GM12878 (cell line): ENCODE data around the gene PIMREG. TPM values are rescaled to one million over a fixed set of nuclear protein-coding genes. Genes with fewer than 3 reads are reported as not detected.
A peak's percentile ranks its signal among the peaks of the same experiment; 100 is the strongest.

Experiments
- ATAC-seq: fragments of 200-7000 bp; cut with Tn5 transposase; 3 replicates; pipeline ENCODE4 v1.9.1; 2020; ENCODE audit warnings: mild to moderate bottlenecking, moderate library complexity
- BruUV-seq: library from RNA; stranded (reverse); fragments of 400-500 nt; replicated peaks from 2 replicates; lab custom pipeline; 2021; lab: Mats Ljungman, UMichigan
- CTCF ChIA-PET: fragments of 300-600 bp; sonication (Branson Sonifier 250); formaldehyde crosslinking; extraction: SDS; loops from one replicate; lab custom pipeline; 2021; ENCODE audit warnings: inconsistent platforms; lab: Yijun Ruan, JAX
- POLR2A ChIA-PET: fragments of 350-600 bp; formaldehyde crosslinking; extraction: SDS; loops from one replicate; lab custom pipeline; 2021; ENCODE audit warnings: inconsistent platforms; lab: Charles Lee
- RAD21 ChIA-PET: fragments of 300-600 bp; sonication (Branson Sonifier 250); formaldehyde crosslinking; loops from one replicate; lab custom pipeline; 2023; ENCODE audit warnings: antibody characterized with exemption; ENCODE audit not compliant: unreplicated experiment; lab: Charles Lee
- SMC1A ChIA-PET: fragments of 300-600 bp; sonication (Branson Sonifier 250); formaldehyde crosslinking; loops from one replicate; lab custom pipeline; 2023; ENCODE audit not compliant: unreplicated experiment, uncharacterized antibody; lab: Charles Lee
- DNase-seq: peaks from one replicate; pipeline ENCODE4 v3.0.0-alpha.2; 2011; ENCODE audit warnings: low read depth, low spot score
- FAIRE-seq: peaks from 3 replicates; lab custom pipeline; 2011; peaks lifted over from hg19 to GRCh38; lab: Jason Lieb, UNC
- H2AFZ ChIP-seq: 2 replicates; pipeline ENCODE4 v1.6.0; 2011; ENCODE audit warnings: low read depth, low read length, control low read depth; ENCODE audit not compliant: control insufficient read depth
- H3K27ac ChIP-seq: 2 replicates; pipeline ENCODE4 v1.5.1; 2011; ENCODE audit warnings: control low read depth; ENCODE audit not compliant: control insufficient read depth, insufficient read depth
- H3K27me3 ChIP-seq, 2 experiments: replicated peaks in 1 of 2; 2 replicates each; pipeline versions ENCODE4 v1.6.0 to v1.6.1; 2011; ENCODE audit warnings: low read length in 1 of 2; ENCODE audit not compliant: control insufficient read depth in 2 of 2, insufficient read depth in 2 of 2
- H3K36me3 ChIP-seq, 2 experiments: 2 replicates each; pipeline ENCODE4 v1.5.1; 2011; ENCODE audit warnings: low read length in 1 of 2; ENCODE audit not compliant: control insufficient read depth in 2 of 2, insufficient read depth in 2 of 2
- H3K4me1 ChIP-seq: 2 replicates; pipeline ENCODE4 v1.6.1; 2011; ENCODE audit warnings: mild to moderate bottlenecking, low read length, moderate library complexity, mixed read lengths; ENCODE audit not compliant: control insufficient read depth, insufficient read depth
- H3K4me2 ChIP-seq: 2 replicates; pipeline ENCODE4 v1.6.0; 2011; ENCODE audit warnings: control low read depth; ENCODE audit not compliant: control insufficient read depth, insufficient read depth
- H3K4me3 ChIP-seq: fragments of 200-600 bp; sonication (generic); 2 replicates; pipeline ENCODE4 v1.5.1; 2016
- H3K79me2 ChIP-seq: 2 replicates; pipeline ENCODE4 v1.6.0; 2011; ENCODE audit warnings: low read length; ENCODE audit not compliant: control insufficient read depth, insufficient read depth
- H3K9ac ChIP-seq: 2 replicates; pipeline ENCODE4 v1.8.0; 2011; ENCODE audit warnings: low read length, control low read depth, mixed read lengths; ENCODE audit not compliant: control insufficient read depth, insufficient read depth
- H3K9me3 ChIP-seq: replicated peaks from 3 replicates; pipeline ENCODE4 v1.5.1; 2011; ENCODE audit warnings: mild to moderate bottlenecking, low read length; ENCODE audit not compliant: control insufficient read depth, insufficient read depth
- H4K20me1 ChIP-seq: 2 replicates; pipeline ENCODE4 v1.6.0; 2011; ENCODE audit not compliant: control insufficient read depth, insufficient read depth
- ASH2L ChIP-seq: fragments of 300-600, 200-600 bp; sonication (generic); IDR thresholded peaks from 2 replicates; pipeline ENCODE4 v1.6.1; 2017; ENCODE audit warnings: low read depth, mild to moderate bottlenecking, borderline replicate concordance
- BACH1 ChIP-seq: fragments of 450-650 bp; IDR thresholded peaks from 2 replicates; pipeline ENCODE4 v1.6.1; 2017; ENCODE audit warnings: mild to moderate bottlenecking, borderline replicate concordance
- CBX3 ChIP-seq: fragments of 200-600 bp; sonication (generic); IDR thresholded peaks from 2 replicates; pipeline ENCODE4 v1.6.1; 2016; ENCODE audit warnings: low read depth, borderline replicate concordance
- CHD1 ChIP-seq: IDR thresholded peaks from 2 replicates; pipeline ENCODE4 v1.6.1; 2012; ENCODE audit warnings: low read depth, low read length, improper control_type of control experiment
- DPF2 ChIP-seq: fragments of 450-650 bp; IDR thresholded peaks from 2 replicates; pipeline ENCODE4 v1.6.1; 2017; ENCODE audit warnings: mild to moderate bottlenecking
- EZH2 ChIP-seq: IDR thresholded peaks from 2 replicates; pipeline ENCODE4 v1.6.1; 2012; ENCODE audit warnings: low read depth, mild to moderate bottlenecking, control low read depth, inconsistent platforms, low read length, borderline replicate concordance; ENCODE audit not compliant: control insufficient read depth
- GABPA ChIP-seq: IDR thresholded peaks from 2 replicates; pipeline ENCODE4 v1.6.1; 2014; ENCODE audit warnings: antibody characterized with exemption, low read depth, mild to moderate bottlenecking, inconsistent platforms
- HCFC1 ChIP-seq: fragments of 150-350 bp; IDR thresholded peaks from 2 replicates; pipeline ENCODE4 v1.6.1; 2014; ENCODE audit warnings: low read length
- PAX5 ChIP-seq: IDR thresholded peaks from 2 replicates; pipeline ENCODE4 v1.6.1; 2011; ENCODE audit warnings: low read depth, low read length, borderline replicate concordance
- POLR2A ChIP-seq: IDR thresholded peaks from 2 replicates; pipeline ENCODE4 v1.6.1; 2011; ENCODE audit warnings: low read depth, mild to moderate bottlenecking, low read length
- SPI1 ChIP-seq: IDR thresholded peaks from 2 replicates; pipeline ENCODE4 v1.6.1; 2011; ENCODE audit warnings: low read depth, mild to moderate bottlenecking, low read length, moderate library complexity, borderline replicate concordance; ENCODE audit not compliant: insufficient read depth
- TCF3 ChIP-seq: IDR thresholded peaks from 2 replicates; pipeline ENCODE4 v1.6.1; 2012; ENCODE audit warnings: low read depth, mild to moderate bottlenecking, low read length, borderline replicate concordance; ENCODE audit not compliant: insufficient read depth
- WRNIP1 ChIP-seq: IDR thresholded peaks from 2 replicates; pipeline ENCODE4 v1.6.1; 2011; ENCODE audit warnings: low read depth, low read length, improper control_type of control experiment, borderline replicate concordance
- WGBS: methylation state at CpG from one replicate; pipeline ENCODE4 v1.1.6; 2016; ENCODE audit warnings: low lambda C conversion rate; ENCODE audit not compliant: insufficient replicate concordance, insufficient coverage; ENCODE audit errors: missing lambda C conversion rate; 5-methylcytosine and 5-hydroxymethylcytosine counted together
- in situ Hi-C: fragments of 300-500 bp; cut with MboI; formaldehyde crosslinking; loops from 9 replicates; pipeline ENCODE4 v1.14.3; 2018; ENCODE audit warnings: mixed read lengths
- intact Hi-C: fragments of 100-400 bp; cut with micrococcal nuclease; formaldehyde crosslinking; loops from one replicate; pipeline ENCODE4 v1.14.2; 2022; ENCODE audit not compliant: unreplicated experiment
- polyA plus RNA-seq, 11 experiments: library from polyadenylated mRNA; depleted of rRNA in 4 of 11; unstranded in 6 of 11; stranded (reverse) in 5 of 11; fragments of >200 nt; fragmentation: Nextera tagmentation in 4 of 11; fragmentation: Illumina TruSeq in 1 of 11; extraction: Ambion mirVana in 4 of 11; extraction: Trizol in 1 of 11; gene quantifications; 1 replicate in 1 of 11; 2 replicates in 10 of 11; pipeline versions ENCODE4 v1.2.1 to v1.2.3, GENCODE V29; 2011 to 2016; ENCODE audit warnings: inconsistent platforms in 2 of 11, missing spikeins in 2 of 11, low read depth in 1 of 11
- total RNA-seq, 4 experiments: library from RNA; depleted of rRNA in 3 of 4; stranded (reverse); fragments of >200 nt in 3 of 4; fragmentation: Illumina TruSeq in 1 of 4; extraction: Trizol in 1 of 4; gene quantifications; 2 replicates each; pipeline versions ENCODE4 v1.2.1 to v1.2.3, GENCODE V29; 2013 to 2021
- TF ChIP-seq, protein P1 (sequence below), 3 experiments: IDR thresholded peaks in 2 of 3; conservative IDR thresholded peaks in 1 of 3; 2 replicates each; pipeline ENCODE4 v1.5.1; 2011; ENCODE audit warnings: low read depth in 3 of 3, low read length in 3 of 3, mild to moderate bottlenecking in 3 of 3, control low read depth in 2 of 3, moderate library complexity in 2 of 3, inconsistent platforms in 1 of 3, mixed read lengths in 1 of 3; ENCODE audit not compliant: control insufficient read depth in 2 of 3, insufficient read depth in 1 of 3; ENCODE audit errors: extremely low read depth in 1 of 3
- TF ChIP-seq, protein P2 (sequence below): fragments of 450-650 bp; IDR thresholded peaks from 2 replicates; pipeline ENCODE4 v1.6.1; 2018; ENCODE audit warnings: mild to moderate bottlenecking, low read depth, moderate library complexity; ENCODE audit not compliant: partially characterized antibody
- TF ChIP-seq, protein P3 (sequence below): fragments of 450-650 bp; IDR thresholded peaks from 2 replicates; pipeline ENCODE4 v1.6.1; 2016; ENCODE audit warnings: mild to moderate bottlenecking

PIMREG gene
- total and polyA plus RNA-seq, 10 of the 15 experiments (the other 5 are each of a cell fraction or from before 2014, with no cell fraction given), result 2.8 to 35.8 (median 25.2) TPM

DNA sequence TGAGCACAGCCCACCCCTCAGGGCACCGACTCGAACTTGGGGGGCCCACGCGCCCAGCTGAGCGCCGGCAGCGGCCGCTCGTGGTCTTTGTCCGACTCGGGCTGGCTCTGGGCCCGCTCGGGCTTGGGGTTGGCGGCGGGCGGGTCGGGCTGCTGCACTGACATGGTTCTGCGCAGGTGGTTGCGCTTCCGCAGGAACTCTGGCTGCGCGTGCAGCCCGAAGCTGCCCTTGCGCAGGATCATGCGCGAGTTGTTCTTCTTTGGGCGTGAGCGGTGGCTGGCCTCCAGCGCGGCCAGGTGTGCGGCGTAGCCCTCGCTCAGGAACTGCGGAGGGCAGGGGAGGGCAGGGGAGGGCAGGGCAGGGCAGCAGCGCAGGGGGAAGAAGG is 11.1 kb downstream of the PIMREG start (continued):
- no peak for TF ChIP-seq CHD1
- no peak for TF ChIP-seq BACH1
- TF ChIP-seq TCF3, result 0 out of 2 replicates have a peak, but pooled peaks have one; percentile 29
- TF ChIP-seq GABPA, result peak; percentile 55; the same call in 1 of the 2 replicates
- TF ChIP-seq, protein P1, sequence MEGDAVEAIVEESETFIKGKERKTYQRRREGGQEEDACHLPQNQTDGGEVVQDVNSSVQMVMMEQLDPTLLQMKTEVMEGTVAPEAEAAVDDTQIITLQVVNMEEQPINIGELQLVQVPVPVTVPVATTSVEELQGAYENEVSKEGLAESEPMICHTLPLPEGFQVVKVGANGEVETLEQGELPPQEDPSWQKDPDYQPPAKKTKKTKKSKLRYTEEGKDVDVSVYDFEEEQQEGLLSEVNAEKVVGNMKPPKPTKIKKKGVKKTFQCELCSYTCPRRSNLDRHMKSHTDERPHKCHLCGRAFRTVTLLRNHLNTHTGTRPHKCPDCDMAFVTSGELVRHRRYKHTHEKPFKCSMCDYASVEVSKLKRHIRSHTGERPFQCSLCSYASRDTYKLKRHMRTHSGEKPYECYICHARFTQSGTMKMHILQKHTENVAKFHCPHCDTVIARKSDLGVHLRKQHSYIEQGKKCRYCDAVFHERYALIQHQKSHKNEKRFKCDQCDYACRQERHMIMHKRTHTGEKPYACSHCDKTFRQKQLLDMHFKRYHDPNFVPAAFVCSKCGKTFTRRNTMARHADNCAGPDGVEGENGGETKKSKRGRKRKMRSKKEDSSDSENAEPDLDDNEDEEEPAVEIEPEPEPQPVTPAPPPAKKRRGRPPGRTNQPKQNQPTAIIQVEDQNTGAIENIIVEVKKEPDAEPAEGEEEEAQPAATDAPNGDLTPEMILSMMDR (IDR thresholded peaks at IDR 0.05 in 2 of 3, conservative IDR thresholded peaks at IDR 0.05 in 1 of 3; ENCODE audit: control insufficient read depth in 2 of 3, extremely low read depth in 1 of 3, insufficient read depth in 1 of 3, low read depth in 3 of 3, low read length in 3 of 3), result no peak

DNA sequence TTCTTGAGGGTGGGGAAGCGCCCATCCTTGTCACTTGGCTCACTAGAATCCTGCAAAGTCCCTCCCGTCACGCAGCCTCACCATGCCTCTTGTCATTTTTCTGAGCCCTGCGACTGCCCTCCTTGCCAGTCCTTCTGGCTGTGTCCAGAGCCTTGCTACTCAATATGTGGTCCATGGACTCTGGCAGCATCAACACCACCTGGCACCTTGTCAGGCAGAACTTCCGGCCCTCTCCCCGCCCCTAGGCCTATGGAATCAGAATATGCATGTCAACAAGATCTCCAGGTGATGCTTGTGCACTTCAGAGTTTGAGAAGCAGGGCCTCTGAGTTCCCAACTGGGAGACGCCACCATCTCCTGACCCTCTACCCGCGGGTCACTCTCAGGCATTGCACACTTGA is 12.1 kb downstream of the PIMREG start:
- BruUV-seq, result no TSS peak
- Histone ChIP-seq H3K9ac (no peak overlapping the region), H3K27me3 (no peaks in the 10 kb centered on the region; a peak in 1 of 4 replicates), H3K4me2 (no peak overlapping the region), H3K36me3 (no peaks in the 10 kb centered on the region), H3K4me3 (no peak overlapping the region), H3K27ac (no peak overlapping the region), H4K20me1 (no peaks in the 10 kb centered on the region), H3K79me2 (no peaks in the 10 kb centered on the region), H2AFZ (no peak overlapping the region), H3K4me1 (peaks cover 29% of the 10 kb centered on the region), H3K9me3 (no peaks in the 10 kb centered on the region)
- DNase-seq (no peak), ATAC-seq (no peak), FAIRE-seq (no peak)
- 97% methylated on average over 9 of the region's 9 CpGs for WGBS
- ChIA-PET SMC1A (no interaction called here), POLR2A (no interaction called here), CTCF (no interaction called here), RAD21 (no interaction called here)
- no peak for TF ChIP-seq ASH2L
- TF ChIP-seq, protein P2, sequence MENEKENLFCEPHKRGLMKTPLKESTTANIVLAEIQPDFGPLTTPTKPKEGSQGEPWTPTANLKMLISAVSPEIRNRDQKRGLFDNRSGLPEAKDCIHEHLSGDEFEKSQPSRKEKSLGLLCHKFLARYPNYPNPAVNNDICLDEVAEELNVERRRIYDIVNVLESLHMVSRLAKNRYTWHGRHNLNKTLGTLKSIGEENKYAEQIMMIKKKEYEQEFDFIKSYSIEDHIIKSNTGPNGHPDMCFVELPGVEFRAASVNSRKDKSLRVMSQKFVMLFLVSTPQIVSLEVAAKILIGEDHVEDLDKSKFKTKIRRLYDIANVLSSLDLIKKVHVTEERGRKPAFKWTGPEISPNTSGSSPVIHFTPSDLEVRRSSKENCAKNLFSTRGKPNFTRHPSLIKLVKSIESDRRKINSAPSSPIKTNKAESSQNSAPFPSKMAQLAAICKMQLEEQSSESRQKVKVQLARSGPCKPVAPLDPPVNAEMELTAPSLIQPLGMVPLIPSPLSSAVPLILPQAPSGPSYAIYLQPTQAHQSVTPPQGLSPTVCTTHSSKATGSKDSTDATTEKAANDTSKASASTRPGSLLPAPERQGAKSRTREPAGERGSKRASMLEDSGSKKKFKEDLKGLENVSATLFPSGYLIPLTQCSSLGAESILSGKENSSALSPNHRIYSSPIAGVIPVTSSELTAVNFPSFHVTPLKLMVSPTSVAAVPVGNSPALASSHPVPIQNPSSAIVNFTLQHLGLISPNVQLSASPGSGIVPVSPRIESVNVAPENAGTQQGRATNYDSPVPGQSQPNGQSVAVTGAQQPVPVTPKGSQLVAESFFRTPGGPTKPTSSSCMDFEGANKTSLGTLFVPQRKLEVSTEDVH, result no peak
- no peak for TF ChIP-seq SPI1
- TF ChIP-seq EZH2, result no peak
- TF ChIP-seq, protein P3, sequence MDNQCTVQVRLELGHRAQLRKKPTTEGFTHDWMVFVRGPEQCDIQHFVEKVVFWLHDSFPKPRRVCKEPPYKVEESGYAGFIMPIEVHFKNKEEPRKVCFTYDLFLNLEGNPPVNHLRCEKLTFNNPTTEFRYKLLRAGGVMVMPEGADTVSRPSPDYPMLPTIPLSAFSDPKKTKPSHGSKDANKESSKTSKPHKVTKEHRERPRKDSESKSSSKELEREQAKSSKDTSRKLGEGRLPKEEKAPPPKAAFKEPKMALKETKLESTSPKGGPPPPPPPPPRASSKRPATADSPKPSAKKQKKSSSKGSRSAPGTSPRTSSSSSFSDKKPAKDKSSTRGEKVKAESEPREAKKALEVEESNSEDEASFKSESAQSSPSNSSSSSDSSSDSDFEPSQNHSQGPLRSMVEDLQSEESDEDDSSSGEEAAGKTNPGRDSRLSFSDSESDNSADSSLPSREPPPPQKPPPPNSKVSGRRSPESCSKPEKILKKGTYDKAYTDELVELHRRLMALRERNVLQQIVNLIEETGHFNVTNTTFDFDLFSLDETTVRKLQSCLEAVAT, result no peak
- no peak for TF ChIP-seq CBX3
- no peak for TF ChIP-seq BACH1
- no peak for TF ChIP-seq DPF2
- TF ChIP-seq HCFC1, result no peak
- TF ChIP-seq PAX5, result no peak
- no peak for TF ChIP-seq WRNIP1
- TF ChIP-seq POLR2A, result no peak
- in situ Hi-C loops (no loop called here), intact Hi-C loops (no loop called here)
